OCI-LY1 (cell line): ENCODE measurements around the gene TMEM72.

Experiments
- H2AFZ ChIP-seq: fragments of 200-600 bp; sonication (generic), shearing (Covaris generic); 2 replicates; pipeline ENCODE4 v1.6.0; 2014; ENCODE audit warnings: antibody characterized with exemption, mild to moderate bottlenecking, low read length
- H3F3A ChIP-seq: fragments of 200-600 bp; sonication (generic), shearing (Covaris generic); 2 replicates; pipeline ENCODE4 v1.6.0; 2014; ENCODE audit warnings: mild to moderate bottlenecking, antibody characterized with exemption, low read length, moderate library complexity; ENCODE audit not compliant: insufficient read depth
- H3K27ac ChIP-seq: fragments of 200-600 bp; sonication (generic); 2 replicates; pipeline ENCODE4 v1.5.1; 2014; ENCODE audit warnings: low read length, mixed run types, mild to moderate bottlenecking, low read depth; ENCODE audit not compliant: poor library complexity, severe bottlenecking
- H3K27me3 ChIP-seq: fragments of 200-600 bp; sonication (generic); 2 replicates; pipeline ENCODE4 v1.6.0; 2014; ENCODE audit warnings: antibody characterized with exemption, mild to moderate bottlenecking, low read length, moderate library complexity; ENCODE audit not compliant: insufficient read depth
- H3K36me3 ChIP-seq: fragments of 200-600 bp; sonication (generic); 2 replicates; pipeline ENCODE4 v1.6.1; 2014; ENCODE audit warnings: mild to moderate bottlenecking, antibody characterized with exemption, low read length, moderate library complexity, mixed read lengths; ENCODE audit not compliant: insufficient read depth
- H3K4me1 ChIP-seq: fragments of 200-600 bp; sonication (generic); 2 replicates; pipeline ENCODE4 v1.5.1; 2014; ENCODE audit warnings: mild to moderate bottlenecking, low read length, moderate library complexity; ENCODE audit not compliant: insufficient read depth, severe bottlenecking
- H3K4me2 ChIP-seq: fragments of 200-600 bp; sonication (generic), shearing (Covaris generic); 2 replicates; pipeline ENCODE4 v1.6.1; 2014; ENCODE audit warnings: low read length
- H3K4me3 ChIP-seq: fragments of 200-600 bp; sonication (generic); 2 replicates; pipeline ENCODE4 v1.5.1; 2014; ENCODE audit warnings: low read length, low read depth, mild to moderate bottlenecking, mixed read lengths; ENCODE audit not compliant: poor library complexity, severe bottlenecking
- H3K79me2 ChIP-seq: fragments of 200-600 bp; shearing (Covaris generic); 2 replicates; pipeline ENCODE4 v1.6.1; 2016; ENCODE audit warnings: mixed run types, low read length, mixed read lengths; ENCODE audit not compliant: insufficient read depth
- H3K9ac ChIP-seq: fragments of 200-600 bp; sonication (generic), shearing (Covaris generic); 2 replicates; pipeline ENCODE4 v1.6.1; 2014; ENCODE audit warnings: mild to moderate bottlenecking, low read length, mixed read lengths
- H3K9me2 ChIP-seq: fragments of 200-600 bp; sonication (generic), shearing (Covaris generic); 2 replicates; pipeline ENCODE4 v1.6.1; 2014; ENCODE audit warnings: low read depth, mild to moderate bottlenecking, low read length, mixed read lengths
- H3K9me3 ChIP-seq: fragments of 200-600 bp; shearing (Covaris generic); 2 replicates; pipeline ENCODE4 v1.6.1; 2014; ENCODE audit warnings: low read length, mixed read lengths
- H4K20me1 ChIP-seq: fragments of 200-600 bp; sonication (generic), shearing (Covaris generic); 2 replicates; pipeline ENCODE4 v1.6.0; 2016; ENCODE audit warnings: mild to moderate bottlenecking, low read length; ENCODE audit not compliant: insufficient read depth
- CTCF ChIP-seq: fragments of 200-600 bp; sonication (generic), shearing (Covaris generic); IDR thresholded peaks from 2 replicates; pipeline ENCODE4 v1.5.1; 2017; ENCODE audit warnings: mild to moderate bottlenecking, antibody characterized with exemption, low read length, moderate library complexity, mixed read lengths
- EZH2 ChIP-seq: fragments of 200-600 bp; sonication (generic), shearing (Covaris generic); IDR thresholded peaks from 2 replicates; pipeline ENCODE4 v1.8.0; 2017; ENCODE audit warnings: borderline replicate concordance, mixed run types, mild to moderate bottlenecking, antibody characterized with exemption, low read length, moderate library complexity, mixed read lengths

Gene TMEM72

GRCh38 chr10:44921506-44921905 is 10.4 kb downstream of the TMEM72 start:
- Histone ChIP-seq H3K4me1 (no peaks in the 10 kb centered on the region), H2AFZ (no peak overlapping the region), H3K9me3 (no peaks in the 10 kb centered on the region), H3K27ac (no peak overlapping the region), H3F3A (no peaks in the 10 kb centered on the region), H3K4me2 (no peak overlapping the region), H3K9ac (no peak overlapping the region), H3K79me2 (no peaks in the 10 kb centered on the region), H3K36me3 (no peaks in the 10 kb centered on the region), H3K4me3 (no peak overlapping the region), H3K27me3 (0 out of 2 replicates have a peak, but pooled peaks cover 4% of the 10 kb centered on the region), H3K9me2 (no peaks in the 10 kb centered on the region), H4K20me1 (no peaks in the 10 kb centered on the region)
- TF ChIP-seq EZH2 (no peak), CTCF (no peak)

GRCh38 chr10:44922021-44922420 is 10.9 kb downstream of the TMEM72 start:
- TF ChIP-seq CTCF (no peak), EZH2 (no peak)
- Histone ChIP-seq H3K27me3 (0 out of 2 replicates have a peak, but pooled peaks cover 4% of the 10 kb centered on the region), H3F3A (no peaks in the 10 kb centered on the region), H3K9ac (no peak overlapping the region), H3K9me2 (no peaks in the 10 kb centered on the region), H3K4me1 (no peaks in the 10 kb centered on the region), H4K20me1 (no peaks in the 10 kb centered on the region), H3K79me2 (no peaks in the 10 kb centered on the region), H3K9me3 (no peaks in the 10 kb centered on the region), H2AFZ (no peak overlapping the region), H3K27ac (no peak overlapping the region), H3K4me3 (no peak overlapping the region), H3K4me2 (no peak overlapping the region), H3K36me3 (no peaks in the 10 kb centered on the region)

- Histone ChIP-seq H3K36me3 (no peaks in the 10 kb centered on the region), H2AFZ (no peak overlapping the region), H3K4me2 (no peak overlapping the region), H3K27me3 (0 out of 2 replicates have a peak, but pooled peaks cover 4% of the 10 kb centered on the region), H3K27ac (no peak overlapping the region), H3F3A (no peaks in the 10 kb centered on the region), H3K4me1 (no peaks in the 10 kb centered on the region), H4K20me1 (no peaks in the 10 kb centered on the region), H3K79me2 (no peaks in the 10 kb centered on the region), H3K9me2 (no peaks in the 10 kb centered on the region), H3K9ac (no peak overlapping the region), H3K9me3 (no peaks in the 10 kb centered on the region), H3K4me3 (no peak overlapping the region)
- TF ChIP-seq EZH2: no peak
- TF ChIP-seq CTCF: no peak
Observed at GRCh38 chr10:44922796-44923545, 11.8 kb downstream of the TMEM72 start.
